H1 (cell line): ENCODE measurements around the gene IARS2. TPM values are rescaled to one million over a fixed set of nuclear protein-coding genes. Genes with fewer than 3 reads are reported as not detected.

Experiments used
- CTCF ChIA-PET: fragments of 300-600 bp; sonication (Branson Sonifier 250); formaldehyde crosslinking; loops from one replicate; lab custom pipeline; 2021; ENCODE audit not compliant: partially characterized antibody; lab: Charles Lee
- POLR2A ChIA-PET: fragments of 300-600 bp; sonication (Branson Sonifier 250); formaldehyde crosslinking; loops from one replicate; lab custom pipeline; 2021; ENCODE audit warnings: inconsistent platforms; ENCODE audit not compliant: partially characterized antibody; lab: Charles Lee
- DNase-seq, 2 experiments: peaks; one replicate each; pipeline versions ENCODE4 v3.0.0 to v3.0.0-alpha.2; 2010 to 2022; ENCODE audit warnings: low spot score in 2 of 2, low read depth in 1 of 2, mixed read lengths in 1 of 2
- FAIRE-seq: peaks from 2 replicates; lab custom pipeline; 2011; peaks lifted over from hg19 to GRCh38; lab: Jason Lieb, UNC
- H2AFZ ChIP-seq: 2 replicates; pipeline ENCODE4 v1.8.1; 2012; ENCODE audit warnings: low read length, inconsistent platforms
- H2AK5ac ChIP-seq: 2 replicates; pipeline ENCODE4 v1.6.1; 2013; ENCODE audit warnings: low read depth, low read length
- H2BK120ac ChIP-seq: replicated peaks from 2 replicates; pipeline ENCODE3; 2013; ENCODE audit warnings: low read depth, low read length, inconsistent platforms
- H2BK12ac ChIP-seq: 2 replicates; pipeline ENCODE4 v1.6.1; 2013; ENCODE audit warnings: low read depth, low read length
- H2BK15ac ChIP-seq: 2 replicates; pipeline ENCODE4 v1.6.1; 2013; ENCODE audit warnings: low read length
- H2BK20ac ChIP-seq: 2 replicates; pipeline ENCODE4 v1.6.1; 2013; ENCODE audit warnings: low read length
- H2BK5ac ChIP-seq: 2 replicates; pipeline ENCODE4 v1.6.1; 2013; ENCODE audit warnings: low read depth, low read length
- H3K14ac ChIP-seq: 2 replicates; pipeline ENCODE4 v1.6.1; 2013; ENCODE audit warnings: inconsistent platforms; ENCODE audit not compliant: insufficient read length
- H3K18ac ChIP-seq: 2 replicates; pipeline ENCODE4 v1.6.1; 2013; ENCODE audit warnings: low read length; ENCODE audit errors: extremely low read depth
- H3K23ac ChIP-seq: 2 replicates; pipeline ENCODE4 v1.6.1; 2013; ENCODE audit warnings: inconsistent platforms; ENCODE audit not compliant: insufficient read length
- H3K23me2 ChIP-seq: 2 replicates; pipeline ENCODE4 v1.6.1; 2013; ENCODE audit warnings: low read depth, low read length
- H3K27ac ChIP-seq: 2 replicates; pipeline ENCODE4 v1.6.1; 2011; ENCODE audit warnings: low read depth, low read length, inconsistent platforms
- H3K27me3 ChIP-seq, 4 experiments: replicated peaks in 1 of 4; 1 replicate in 1 of 4; 2 replicates in 3 of 4; pipeline versions ENCODE4 v1.6.1 to v1.8.1; 2011 to 2013; ENCODE audit warnings: low read length in 3 of 4, mild to moderate bottlenecking in 3 of 4, inconsistent platforms in 2 of 4, mixed read lengths in 2 of 4, moderate library complexity in 1 of 4; ENCODE audit not compliant: control insufficient read depth in 3 of 4, insufficient read depth in 3 of 4; ENCODE audit errors: extremely low read depth in 1 of 4
- H3K36me3 ChIP-seq, 4 experiments: 2 replicates each; pipeline versions ENCODE4 v1.6.1 to v1.8.1; 2011 to 2013; ENCODE audit warnings: mild to moderate bottlenecking in 4 of 4, low read length in 3 of 4, moderate library complexity in 2 of 4, control low read depth in 1 of 4, inconsistent platforms in 1 of 4; ENCODE audit not compliant: insufficient read depth in 4 of 4, control insufficient read depth in 2 of 4
- H3K4ac ChIP-seq: replicated peaks from 2 replicates; pipeline ENCODE3; 2013; ENCODE audit warnings: low read length, low read depth, mixed read lengths, inconsistent platforms; ENCODE audit not compliant: insufficient read length
- H3K4me1 ChIP-seq, 4 experiments: replicated peaks in 1 of 4; 1 replicate in 1 of 4; 2 replicates in 3 of 4; pipeline versions ENCODE4 v1.6.1 to v1.8.1; 2011 to 2013; ENCODE audit warnings: low read length in 3 of 4, inconsistent platforms in 2 of 4, mixed read lengths in 1 of 4; ENCODE audit not compliant: insufficient read depth in 4 of 4, control insufficient read depth in 3 of 4
- H3K4me2 ChIP-seq, 2 experiments: 2 replicates each; pipeline versions ENCODE4 v1.6.1 to v1.8.1; 2011 to 2013; ENCODE audit warnings: low read depth in 2 of 2, low read length in 2 of 2, control low read depth in 1 of 2, inconsistent platforms in 1 of 2, mild to moderate bottlenecking in 1 of 2; ENCODE audit not compliant: insufficient read depth in 1 of 2
- H3K4me3 ChIP-seq, 4 experiments: fragments of 200-600, 300-600 bp in 1 of 4; sonication (generic), shearing (Covaris generic), sonication (Bioruptor Twin) in 1 of 4; 2 replicates each; pipeline versions ENCODE4 v1.5.1 to v1.8.1; 2011 to 2016; ENCODE audit warnings: low read length in 4 of 4, low read depth in 3 of 4, control low read depth in 2 of 4, inconsistent platforms in 2 of 4, mild to moderate bottlenecking in 2 of 4, mixed read lengths in 1 of 4, moderate library complexity in 1 of 4; ENCODE audit not compliant: insufficient read depth in 2 of 4; ENCODE audit errors: extremely low read depth in 1 of 4
- H3K56ac ChIP-seq: replicated peaks from 2 replicates; pipeline ENCODE3; 2013; ENCODE audit warnings: low read depth, mild to moderate bottlenecking, mixed read lengths, low read length, inconsistent platforms; ENCODE audit not compliant: insufficient read length
- H3K79me1 ChIP-seq: 2 replicates; pipeline ENCODE4 v1.6.1; 2013; ENCODE audit warnings: low read depth, low read length, control low read depth
- H3K79me2 ChIP-seq, 2 experiments: 2 replicates each; pipeline versions ENCODE4 v1.6.1 to v1.8.1; 2012 to 2013; ENCODE audit warnings: low read length in 2 of 2, mild to moderate bottlenecking in 2 of 2, inconsistent platforms in 1 of 2; ENCODE audit not compliant: insufficient read depth in 2 of 2, control insufficient read depth in 1 of 2
- H3K9ac ChIP-seq, 4 experiments: replicated peaks in 1 of 4; 1 replicate in 1 of 4; 2 replicates in 3 of 4; pipeline versions ENCODE4 v1.6.1 to v1.8.1; 2011 to 2013; ENCODE audit warnings: low read depth in 3 of 4, low read length in 3 of 4, control low read depth in 2 of 4, mild to moderate bottlenecking in 2 of 4, moderate library complexity in 2 of 4, inconsistent platforms in 1 of 4; ENCODE audit errors: extremely low read depth in 1 of 4
- H3K9me3 ChIP-seq, 2 experiments: 2 replicates each; pipeline versions ENCODE4 v1.6.1 to v1.8.1; 2012 to 2013; ENCODE audit warnings: mild to moderate bottlenecking in 2 of 2, moderate library complexity in 2 of 2, control low read depth in 1 of 2, inconsistent platforms in 1 of 2, low read depth in 1 of 2, low read length in 1 of 2, mixed read lengths in 1 of 2; ENCODE audit not compliant: insufficient read depth in 2 of 2
- H4K20me1 ChIP-seq, 2 experiments: replicated peaks in 1 of 2; 2 replicates each; pipeline versions ENCODE3 to v1.8.1; 2011 to 2013; ENCODE audit warnings: inconsistent platforms in 2 of 2, low read length in 2 of 2, mild to moderate bottlenecking in 1 of 2; ENCODE audit not compliant: insufficient read depth in 2 of 2, control insufficient read depth in 1 of 2
- H4K5ac ChIP-seq: 2 replicates; pipeline ENCODE4 v1.6.1; 2013; ENCODE audit warnings: low read length, low read depth, mixed read lengths, inconsistent platforms; ENCODE audit not compliant: insufficient read length
- H4K8ac ChIP-seq: 2 replicates; pipeline ENCODE4 v1.8.0; 2013; ENCODE audit warnings: mild to moderate bottlenecking, moderate library complexity, low read length, inconsistent platforms; ENCODE audit not compliant: insufficient read depth; ENCODE audit errors: extremely low read depth
- H4K91ac ChIP-seq: replicated peaks from 2 replicates; pipeline ENCODE3; 2013; ENCODE audit warnings: low read length, mixed read lengths, inconsistent platforms; ENCODE audit not compliant: insufficient read length
- ASH2L ChIP-seq: fragments of 200-600, 300-600 bp; sonication (generic); IDR thresholded peaks from one replicate; pipeline ENCODE4 v1.7.1; 2017; ENCODE audit warnings: low read length
- CHD1 ChIP-seq: IDR thresholded peaks from 2 replicates; pipeline ENCODE4 v1.6.1; 2012; ENCODE audit warnings: low read depth, low read length, improper control_type of control experiment
- GTF2F1 ChIP-seq: IDR thresholded peaks from 2 replicates; pipeline ENCODE4 v1.6.1; 2012; ENCODE audit warnings: low read depth, low read length, improper control_type of control experiment, borderline replicate concordance
- KDM1A ChIP-seq: fragments of 200-600, 300-600 bp; sonication (generic); IDR thresholded peaks from 2 replicates; pipeline ENCODE4 v1.7.1; 2016; ENCODE audit warnings: mild to moderate bottlenecking, low read length, borderline replicate concordance
- MAX ChIP-seq: IDR thresholded peaks from 2 replicates; pipeline ENCODE4 v1.6.1; 2012; ENCODE audit warnings: inconsistent platforms
- RBBP5 ChIP-seq: IDR thresholded peaks from 2 replicates; pipeline ENCODE4 v1.7.1; 2012; ENCODE audit warnings: low read depth, mild to moderate bottlenecking, inconsistent platforms, low read length, moderate library complexity, borderline replicate concordance
- SP1 ChIP-seq: IDR thresholded peaks from 2 replicates; pipeline ENCODE4 v1.6.1; 2011; ENCODE audit warnings: low read depth, low read length
- WGBS, 2 experiments: shearing (Covaris generic) in 1 of 2; methylation state at CpG; one replicate each; pipeline versions ENCODE4 v1.1.6 to v1.1.7; 2013 to 2015; ENCODE audit warnings: low lambda C conversion rate in 2 of 2, mixed read lengths in 2 of 2, inconsistent platforms in 1 of 2, low coverage in 1 of 2, missing lambda C conversion rate in 1 of 2; ENCODE audit not compliant: insufficient replicate concordance in 2 of 2, insufficient coverage in 1 of 2, insufficient read length in 1 of 2; ENCODE audit errors: extremely low coverage in 1 of 2, missing lambda C conversion rate in 1 of 2; 5-methylcytosine and 5-hydroxymethylcytosine counted together
- polyA plus RNA-seq, 7 experiments: library from polyadenylated mRNA; depleted of rRNA in 3 of 7; stranded (reverse) in 5 of 7; unstranded in 2 of 7; fragments of >200 nt in 5 of 7; fragments of 200-250 nt in 2 of 7; gene quantifications; 1 replicate in 5 of 7; 2 replicates in 1 of 7; 4 replicates in 1 of 7; pipeline versions ENCODE4 v1.2.1 to v1.2.3, GENCODE V29; 2011 to 2013; ENCODE audit warnings: missing spikeins in 2 of 7, mixed read lengths in 2 of 7
- total RNA-seq: library from RNA; stranded (reverse); fragmentation: NEBNext Ultra II Directional; extraction: Animal tissue kit (Norgen Biotek cat#: 25700); gene quantifications from 2 replicates; pipeline ENCODE4 v1.2.1, GENCODE V29; 2021

The IARS2 gene
- total and polyA plus RNA-seq, 2 of the 8 experiments (the other 6 are each of a cell fraction or from before 2014, with no cell fraction given), result 15.0 to 69.8 TPM

GRCh38 chr1:220164116-220164515 lies 70.2 kb downstream of the IARS2 start:
- H3K27me3 ChIP-seq, result peaks cover 0 to 1% (median 0%) of the 10 kb centered on the region in 4 experiments; a peak in 1 of 7 replicates
- no peaks in the 10 kb centered on the region for H3K9me3 ChIP-seq
- no peak overlapping the region for H2BK5ac ChIP-seq
- FAIRE-seq, result no peak
- H3K4me2 ChIP-seq, result no peak overlapping the region
- H3K36me3 ChIP-seq, result peaks cover 2 to 39% (median 18%) of the 10 kb centered on the region in 4 experiments; a peak in 7 of 8 replicates
- no peak overlapping the region for H3K4ac ChIP-seq
- CTCF ChIA-PET, result interaction anchor here (0.8 to 1.1 kb wide), 2 partner anchors 26 to 113 kb away, joined by 4 read pairs; no protein-coding TSS in a partner anchor
- no peak overlapping the region for H4K91ac ChIP-seq
- H3K79me1 ChIP-seq, result no peaks in the 10 kb centered on the region
- no peaks in the 10 kb centered on the region for H3K4me1 ChIP-seq
- H3K14ac ChIP-seq, result no peak overlapping the region
- H3K79me2 ChIP-seq, result no peaks in the 10 kb centered on the region
- no peak overlapping the region for H2BK15ac ChIP-seq
- no peaks in the 10 kb centered on the region for H3K23me2 ChIP-seq
- no peak overlapping the region for H2AFZ ChIP-seq
- no peak overlapping the region for H2BK120ac ChIP-seq
- H3K56ac ChIP-seq, result no peak overlapping the region
- TF ChIP-seq MAX (no peak), SP1 (no peak), RBBP5 (no peak), CHD1 (no peak), ASH2L (no peak), KDM1A (no peak), GTF2F1 (no peak)
- H3K4me3 ChIP-seq, result no peak overlapping the region
- POLR2A ChIA-PET, result no interaction called here
- no peak overlapping the region for H3K9ac ChIP-seq
- no peaks in the 10 kb centered on the region for H4K20me1 ChIP-seq
- H2BK20ac ChIP-seq, result no peak overlapping the region
- WGBS, 2 experiments, result 90% methylated on average over 1 of the region's 1 CpG; no CpG with 5 or more reads in 1 of the 2 experiments
- DNase-seq, result no peak
- H3K27ac ChIP-seq, result no peak overlapping the region
- no peak overlapping the region for H4K5ac ChIP-seq
- H2BK12ac ChIP-seq, result no peak overlapping the region
- H2AK5ac ChIP-seq, result no peak overlapping the region
- no peak overlapping the region for H4K8ac ChIP-seq
- H3K18ac ChIP-seq, result no peak overlapping the region
- H3K23ac ChIP-seq, result no peak overlapping the region
